ENCODE results near the gene TMEM163.
"Not testable (repeated sequence)": the region's sequence is repeated elsewhere in the genome, so short reads cannot be mapped to it uniquely, and the experiment has no call there.

The TMEM163 gene

DNA sequence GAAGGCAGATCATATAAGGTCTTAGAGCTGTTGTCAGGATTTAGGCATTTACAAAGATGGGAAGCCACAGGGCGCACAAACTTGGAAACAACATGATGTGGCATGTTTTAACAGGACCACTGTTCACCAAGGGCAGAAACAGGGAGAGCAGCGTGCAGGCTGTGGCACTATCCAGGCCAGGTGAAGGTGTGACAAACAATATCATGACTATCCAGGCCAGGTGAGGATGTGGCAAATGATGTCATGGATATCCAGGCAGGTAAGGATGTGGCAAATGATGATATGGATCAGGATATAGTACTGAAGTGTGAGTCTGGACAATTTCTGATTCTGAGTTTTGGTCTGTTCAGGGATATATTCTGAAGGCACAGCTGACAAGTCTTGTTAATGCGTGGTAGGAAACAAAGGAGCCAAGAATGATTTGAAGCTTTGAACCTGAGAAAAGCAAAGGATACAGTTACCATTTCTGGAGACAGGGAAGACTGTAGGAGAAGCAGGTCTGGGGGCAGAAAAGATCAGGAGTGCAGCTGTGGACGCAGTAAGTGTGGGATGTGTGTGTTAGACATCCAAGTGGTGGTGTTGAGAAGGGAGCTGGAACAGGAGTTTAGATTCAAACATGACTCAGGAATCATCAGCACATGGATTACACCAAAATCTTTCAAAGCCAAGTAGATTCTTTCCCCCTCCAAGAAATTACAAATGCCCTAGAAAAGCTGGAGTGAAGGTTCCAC is 205.9 kb downstream of the TMEM163 start:
- DNase-seq: no peak

DNA sequence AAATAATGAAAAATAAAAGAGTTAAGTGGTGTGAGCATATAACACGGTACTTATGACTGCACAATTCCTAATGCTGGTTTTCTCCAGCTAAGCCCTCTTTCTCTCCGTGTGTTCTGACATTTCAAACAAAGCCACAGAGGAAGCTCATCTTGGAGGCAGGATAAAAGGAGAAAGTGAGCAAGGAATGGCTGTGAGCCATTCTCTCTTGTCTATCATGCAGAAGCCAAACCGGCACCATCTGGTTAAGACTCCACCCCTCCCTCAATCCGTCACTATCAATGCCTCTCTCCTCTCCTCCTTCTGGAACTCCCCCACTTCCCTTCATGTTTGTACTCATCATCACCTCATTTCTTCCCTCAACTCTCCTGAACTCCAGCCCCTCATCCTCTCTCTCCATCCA is 210.4 kb downstream of the TMEM163 start:
- no peak for DNase-seq

DNA sequence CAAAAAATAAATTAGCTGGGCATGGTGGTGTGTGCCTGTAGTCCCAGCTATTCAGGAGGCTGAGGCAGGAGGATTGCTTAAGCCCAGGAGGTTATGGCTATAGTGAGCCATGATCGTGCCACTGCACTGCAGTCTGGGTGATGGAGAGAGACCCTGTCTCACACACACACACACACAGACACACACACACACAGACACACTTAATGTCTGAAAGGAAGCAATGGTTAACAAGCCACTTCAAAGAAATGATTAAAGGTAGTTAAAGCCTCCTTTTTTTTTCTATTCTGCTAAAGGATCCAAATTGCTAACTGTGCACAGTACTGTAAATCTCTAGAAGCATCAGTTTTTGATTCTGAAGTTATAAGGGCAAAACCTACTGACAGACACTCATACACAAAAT is 211.1 kb downstream of the TMEM163 start:
- no peak for DNase-seq

DNA sequence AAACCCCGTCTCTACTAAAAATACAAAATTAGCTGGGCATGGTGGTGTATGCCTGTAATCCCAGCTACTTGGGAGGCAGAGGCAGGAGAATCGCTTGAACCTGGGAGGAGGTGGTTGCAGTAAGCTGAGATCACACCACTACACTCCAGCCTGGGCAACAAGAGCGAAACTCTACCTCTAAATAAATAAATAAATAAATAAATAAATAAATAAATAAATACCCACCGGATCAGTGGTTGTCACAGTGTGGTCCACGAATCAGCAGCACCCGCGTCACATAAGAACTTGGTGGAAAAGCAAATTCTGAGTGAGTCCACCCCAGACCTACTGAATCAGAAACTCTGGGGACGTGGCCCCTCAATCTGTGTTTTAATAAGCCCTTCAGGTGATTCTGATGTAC is 211.6 kb downstream of the TMEM163 start:
- not testable (repeated sequence) for DNase-seq

DNA sequence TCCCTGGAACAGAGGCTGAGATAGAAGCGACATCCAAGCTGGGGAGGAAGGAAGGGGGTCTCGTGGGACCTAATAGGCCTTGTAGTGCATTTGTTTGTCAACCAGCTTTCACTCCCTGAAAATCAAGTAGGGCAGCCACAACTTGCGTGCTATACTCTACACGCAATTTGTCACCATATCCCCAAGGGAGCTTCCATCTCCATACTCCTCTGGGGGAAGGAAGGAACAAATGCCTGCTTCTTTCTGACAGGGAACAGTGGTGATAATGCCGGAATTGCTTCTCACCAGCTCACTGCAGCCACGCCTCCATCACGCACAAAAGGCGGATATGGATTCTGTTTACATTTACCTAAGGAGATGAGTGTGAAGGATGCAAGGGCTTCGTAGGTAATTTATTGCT is 213.4 kb downstream of the TMEM163 start:
- no peak for DNase-seq

DNA sequence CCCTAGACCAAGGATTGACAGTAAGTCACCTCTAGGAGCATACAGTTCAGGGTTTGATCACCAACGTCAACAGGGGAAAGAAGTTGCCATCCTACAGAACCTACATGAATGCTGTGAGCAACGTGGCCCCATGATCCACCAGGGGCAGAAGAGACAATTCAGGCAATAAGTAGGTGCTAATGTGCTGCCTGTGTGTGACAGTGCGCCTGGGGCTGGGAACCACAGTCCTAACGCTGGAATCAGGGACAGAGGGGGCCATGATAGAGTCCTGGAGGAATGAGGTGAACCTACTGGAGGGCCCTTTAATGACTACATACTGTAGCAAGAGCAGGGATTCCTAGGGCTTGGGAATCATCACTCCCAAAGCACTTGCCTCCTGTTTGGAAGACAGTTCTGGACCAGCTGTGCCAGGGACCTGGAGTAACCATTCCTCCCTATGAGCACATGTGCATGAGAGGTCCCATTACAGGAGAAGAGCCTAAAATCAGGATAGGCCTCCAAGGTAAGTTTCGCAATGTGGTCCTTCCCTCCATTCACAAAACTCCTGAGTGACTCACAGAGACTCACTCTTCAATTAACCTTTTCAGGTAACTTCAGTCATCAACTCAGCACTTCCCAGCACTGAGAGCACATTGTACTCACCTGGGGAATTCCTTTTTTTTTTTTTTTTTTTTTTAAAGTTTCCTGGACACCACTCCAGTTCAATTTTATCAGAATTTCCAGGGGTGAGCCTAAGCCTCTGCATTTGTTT is 214.0 kb downstream of the TMEM163 start:
- no peak for DNase-seq

DNA sequence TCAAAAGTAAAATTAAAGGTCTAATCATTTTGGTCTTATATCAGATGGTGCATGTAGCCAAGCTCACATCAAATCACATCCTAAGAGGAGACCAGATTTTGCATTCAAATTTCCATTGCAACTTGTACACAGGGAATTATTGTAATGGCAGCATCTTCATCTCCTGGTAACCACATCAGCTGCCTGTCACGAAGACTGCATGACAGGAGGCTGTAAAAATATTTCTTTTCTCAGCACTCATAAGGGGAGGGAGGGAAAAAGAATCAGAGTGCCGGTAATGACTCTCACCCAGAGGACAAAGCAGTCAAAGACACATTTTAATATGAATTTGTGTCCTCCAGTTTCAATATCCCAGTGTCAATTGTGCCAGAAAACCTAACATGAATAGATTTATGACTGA is 216.7 kb downstream of the TMEM163 start:
- no peak for DNase-seq

DNA sequence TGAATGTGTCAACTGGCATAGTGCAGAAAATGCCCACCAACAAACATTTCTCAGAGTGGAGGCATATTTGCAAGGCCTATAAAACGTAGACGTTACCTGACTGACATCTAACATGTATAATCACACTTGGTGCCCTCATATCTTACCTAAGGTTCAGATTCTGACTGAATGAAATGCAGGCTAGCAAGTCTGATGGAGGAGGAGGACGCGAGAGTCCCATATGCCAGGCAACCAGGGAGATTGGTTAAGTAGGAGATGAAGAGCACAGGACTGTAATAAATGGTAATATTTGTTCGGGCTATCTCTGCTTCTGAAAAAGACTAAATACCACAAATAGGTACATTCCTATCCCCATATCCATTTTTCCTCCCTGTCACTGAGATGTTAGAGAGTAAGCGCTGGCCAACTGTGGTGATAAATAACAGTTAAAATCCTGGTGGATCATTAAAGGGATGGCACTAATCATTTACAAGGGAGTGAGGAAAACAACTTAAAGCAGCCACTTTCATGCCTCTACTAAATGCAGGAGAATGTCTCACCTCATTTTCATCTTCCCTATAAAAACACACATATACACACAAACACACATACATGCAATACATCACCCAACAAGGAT is 217.2 kb downstream of the TMEM163 start:
- DNase-seq: no peak

DNA sequence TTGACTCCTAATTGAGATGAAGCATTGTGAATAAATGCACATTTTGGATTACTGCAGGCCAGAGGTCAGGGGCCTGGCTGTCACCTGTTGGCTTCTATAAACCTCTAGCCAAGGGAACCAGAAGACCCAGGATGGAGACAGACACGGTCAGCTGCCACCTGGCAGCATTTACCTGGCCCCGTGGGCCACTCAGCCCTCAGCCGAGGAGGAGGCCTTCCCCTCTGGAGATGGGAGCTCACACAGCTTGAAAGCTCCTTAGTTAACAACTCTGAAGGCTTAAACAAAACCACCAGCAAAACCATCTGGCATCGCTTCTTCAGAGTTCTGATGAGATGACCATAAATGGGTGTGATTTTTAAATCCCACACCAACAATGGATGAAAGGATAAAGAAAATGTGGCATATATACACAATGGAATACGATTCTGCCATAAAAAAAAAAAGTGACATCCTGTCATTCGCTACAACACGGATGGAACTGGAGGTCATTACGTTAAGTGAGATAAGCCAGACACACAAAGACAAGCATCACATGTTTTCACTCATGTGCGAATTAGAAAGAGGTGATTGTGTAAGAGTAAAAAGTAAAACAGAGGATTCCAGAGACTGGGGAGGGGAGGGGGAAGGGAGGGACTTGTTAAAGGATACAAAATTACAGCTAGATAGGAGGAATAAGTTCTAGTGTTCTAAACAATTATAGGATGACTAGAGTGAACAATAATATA is 218.4 kb downstream of the TMEM163 start:
- DNase-seq: no peak

DNA sequence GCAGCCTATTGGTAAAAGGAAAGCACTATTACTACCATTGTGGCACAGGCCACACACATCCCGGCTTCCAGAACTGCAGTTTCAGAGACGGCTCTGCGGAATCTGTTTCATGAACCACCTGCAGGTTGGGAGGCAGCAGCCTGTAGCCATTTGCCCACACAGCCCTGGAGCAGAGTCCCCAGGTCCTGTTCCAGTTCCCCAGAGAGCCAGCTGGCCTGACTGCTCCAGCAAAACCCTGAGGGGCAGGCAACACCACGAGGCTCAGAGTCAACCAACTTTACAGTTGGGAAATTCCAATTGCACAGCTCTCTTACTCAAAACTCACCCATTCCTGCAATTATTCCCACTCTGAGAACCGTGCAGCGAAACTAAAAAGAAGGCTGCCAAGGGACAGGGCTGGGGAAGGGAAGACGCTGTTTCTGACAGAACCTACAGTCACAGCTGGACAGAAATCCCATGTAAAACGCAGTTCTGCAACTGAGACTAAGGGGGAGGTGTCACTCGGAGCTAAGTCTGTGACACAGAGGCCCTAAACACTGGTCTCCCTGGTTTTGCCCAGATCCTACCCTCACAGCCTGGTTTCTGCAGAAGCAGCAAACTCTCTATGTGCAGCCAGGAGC is 219.4 kb downstream of the TMEM163 start:
- DNase-seq: no peak

DNA sequence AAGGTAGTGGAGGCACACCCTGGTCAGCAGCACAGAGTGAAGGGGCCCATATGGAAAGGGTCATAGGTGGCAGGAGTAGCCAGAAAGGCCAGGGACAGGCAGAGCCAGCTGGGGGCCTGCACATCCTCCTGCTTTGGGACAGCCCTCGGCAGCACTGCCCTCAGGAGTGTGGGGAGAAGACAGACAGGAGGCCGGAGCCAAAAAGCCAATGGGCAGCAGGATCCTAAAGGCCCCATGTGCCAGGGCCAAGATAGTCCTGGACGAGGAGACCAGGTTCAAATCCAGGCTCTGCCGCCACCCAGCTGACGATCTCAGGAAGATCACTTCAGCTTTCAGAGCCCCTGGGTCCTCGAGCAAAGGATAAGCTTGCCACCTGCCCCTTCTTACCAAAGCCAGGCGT is 220.1 kb downstream of the TMEM163 start:
- DNase-seq: no peak

DNA sequence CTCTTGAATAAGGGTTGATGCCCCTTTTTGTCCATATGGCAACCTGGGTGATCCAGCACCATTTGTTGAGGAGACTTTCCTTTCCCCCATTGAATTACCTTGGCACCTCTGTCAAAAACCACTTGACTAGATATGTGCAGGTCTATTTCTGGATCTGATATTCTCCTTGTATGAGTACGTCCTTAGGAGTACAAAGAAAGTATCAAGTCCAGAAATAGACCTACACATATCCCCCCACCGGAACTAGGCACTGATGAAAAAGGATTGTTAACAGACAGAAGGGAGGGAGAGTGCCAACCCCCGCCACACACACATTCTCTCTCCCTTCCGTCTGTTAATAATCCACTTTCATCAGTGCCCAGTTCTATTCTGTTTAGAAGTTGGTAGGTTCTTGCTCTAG is 225.0 kb downstream of the TMEM163 start:
- no peak for DNase-seq

DNA sequence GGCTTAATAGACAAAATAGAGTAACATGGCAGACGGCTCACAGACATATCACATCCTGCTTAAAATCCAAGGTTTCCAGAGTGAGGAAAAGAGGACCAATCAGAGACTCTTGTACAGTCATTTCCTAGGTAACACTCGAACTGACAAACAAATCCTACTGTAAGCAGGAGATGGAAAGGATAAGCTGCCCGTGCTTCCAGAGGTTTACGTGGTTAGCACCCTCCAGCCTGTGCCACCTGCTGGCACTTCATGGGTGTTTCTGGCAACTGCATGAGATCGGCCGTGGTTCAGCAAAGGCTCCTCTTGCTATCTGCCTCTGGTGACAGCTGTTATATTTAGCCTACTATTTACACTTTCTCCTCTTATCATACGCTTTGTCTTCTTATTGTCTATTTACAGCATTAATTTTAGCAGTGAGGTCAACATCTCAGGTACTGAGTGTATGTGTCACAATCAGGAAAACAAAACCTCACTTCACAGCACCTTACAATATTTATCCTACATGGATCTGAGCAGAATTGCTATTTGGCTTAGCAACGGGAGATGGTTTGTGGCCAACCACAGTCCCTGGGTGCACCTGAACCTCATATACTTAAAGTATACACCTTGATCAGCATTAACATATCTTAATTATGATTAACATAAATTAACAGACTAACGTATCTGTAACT is 226.9 kb downstream of the TMEM163 start:
- peak in 1 of 2 experiments; percentile 19 for DNase-seq

DNA sequence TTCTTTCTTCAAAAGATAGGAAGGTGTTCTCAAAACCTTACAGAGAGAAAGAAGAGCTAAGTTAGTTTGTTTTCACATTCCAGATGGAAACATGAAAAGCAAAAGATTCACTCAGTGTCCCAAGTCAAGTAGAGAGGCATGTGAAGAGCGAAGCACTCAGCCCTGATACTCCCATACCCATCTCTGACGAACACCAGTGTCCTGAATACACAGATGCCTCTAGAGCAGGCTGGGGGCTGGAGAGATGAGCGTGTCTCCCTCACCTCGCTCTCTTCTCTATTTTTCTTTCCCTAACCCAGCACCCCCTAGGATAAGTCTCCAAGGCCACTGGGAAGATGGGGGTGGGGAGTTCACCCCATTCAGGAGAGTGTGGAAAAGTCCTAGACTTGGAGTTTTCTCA is 227.8 kb downstream of the TMEM163 start:
- DNase-seq: no peak

DNA sequence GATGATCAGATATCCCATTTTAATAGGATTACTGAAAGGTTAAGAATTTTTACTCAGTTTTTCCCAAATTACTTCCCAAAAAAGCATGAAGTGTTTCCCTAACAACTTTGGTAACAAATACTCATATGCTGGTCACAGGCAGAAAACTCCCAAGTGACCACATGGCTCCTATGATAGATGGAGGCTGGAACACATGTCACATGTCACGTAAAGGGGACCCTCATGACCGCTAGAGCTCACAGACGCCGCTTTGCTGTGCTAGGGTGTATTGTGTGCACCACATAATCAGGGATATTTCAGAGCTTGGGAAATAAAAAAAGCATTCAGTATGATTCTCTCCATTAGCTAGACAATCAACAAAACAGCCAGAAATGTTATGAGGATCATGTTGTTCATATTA is 228.2 kb downstream of the TMEM163 start:
- DNase-seq: no peak

DNA sequence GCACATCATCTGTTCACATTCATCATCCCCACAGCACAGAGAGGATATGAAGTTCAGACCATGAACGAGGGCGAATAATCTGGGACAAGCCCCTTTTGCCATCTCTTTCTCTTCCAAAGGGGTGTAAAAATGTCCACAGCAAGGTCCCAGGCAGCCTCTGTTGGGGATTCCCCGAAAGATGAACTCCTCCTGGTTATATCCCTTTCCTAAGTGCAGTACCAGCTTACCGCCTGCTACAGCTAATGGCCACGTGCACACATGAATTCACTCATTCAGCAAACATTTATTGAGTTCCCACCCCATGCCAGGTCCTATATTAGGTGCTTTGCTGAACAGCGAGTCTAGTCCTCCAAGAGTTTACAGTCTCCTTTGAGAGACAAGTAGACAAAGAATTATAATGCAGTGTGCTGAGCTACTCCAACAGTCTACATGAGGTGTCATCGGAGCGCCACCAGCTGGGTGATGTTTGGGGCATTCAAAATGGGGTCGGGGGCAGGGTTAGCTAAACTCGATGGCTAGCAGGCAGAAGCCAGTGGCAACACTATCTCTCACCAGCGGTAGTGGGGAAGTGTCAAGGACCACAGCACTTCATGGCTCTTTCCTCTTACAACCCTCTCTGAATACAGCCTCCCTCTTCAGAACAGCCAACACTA is 228.9 kb downstream of the TMEM163 start:
- DNase-seq: no peak

DNA sequence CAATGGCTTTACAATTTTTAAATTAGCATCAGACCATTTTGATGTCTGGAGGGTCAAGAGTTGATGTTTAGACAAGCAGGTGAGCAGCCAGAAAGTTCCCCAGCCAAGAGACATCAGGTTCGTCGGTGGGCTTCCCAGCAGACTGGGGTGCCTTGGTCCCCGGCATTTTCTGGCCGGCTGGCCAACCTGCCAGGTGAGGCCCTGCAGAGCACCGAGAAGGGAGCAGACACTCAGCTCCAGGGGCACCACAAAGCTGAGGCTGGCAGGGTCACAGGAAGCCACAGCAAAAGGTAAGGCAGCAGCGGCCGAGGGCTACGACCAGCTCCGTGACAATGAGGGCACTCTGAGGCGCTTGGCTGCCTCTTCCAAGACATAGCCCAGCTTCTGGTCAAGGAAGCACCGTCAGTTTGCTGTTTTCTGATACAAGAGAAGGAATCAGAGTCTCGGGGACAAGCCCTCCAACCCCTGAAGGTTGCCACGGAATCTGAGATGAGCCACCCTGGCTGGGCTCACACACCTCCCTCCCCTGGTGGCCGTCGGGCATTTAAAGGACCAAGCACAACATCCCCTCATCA is 235.9 kb downstream of the TMEM163 start:
- no peak for DNase-seq

DNA sequence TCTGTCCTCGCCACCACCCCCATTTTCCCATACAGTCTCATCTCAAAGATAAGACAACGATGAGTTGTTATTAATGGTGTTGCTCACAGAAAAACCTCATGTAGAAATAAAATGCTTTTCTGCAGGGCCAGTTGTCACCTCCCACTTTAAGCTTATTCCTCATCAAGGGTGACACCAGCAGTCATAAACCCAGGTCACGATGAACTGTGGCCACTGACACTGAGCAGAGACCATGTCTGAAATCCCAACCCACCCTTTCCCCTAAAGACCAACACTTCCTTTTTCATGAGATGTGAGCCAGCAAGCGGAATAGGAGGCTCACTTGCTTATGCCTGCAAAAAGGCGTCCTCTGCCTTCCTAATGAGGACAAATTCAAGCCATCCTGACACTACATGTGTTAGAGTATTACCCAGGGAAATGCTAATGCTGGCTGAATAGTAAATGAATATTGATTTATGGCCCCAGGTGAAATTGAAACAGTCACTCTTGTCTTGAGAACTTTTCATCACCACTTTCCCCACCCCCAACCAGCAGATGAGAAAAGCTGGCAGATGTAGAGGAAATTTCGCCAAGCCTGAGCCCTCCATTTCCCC is 236.6 kb downstream of the TMEM163 start:
- no peak for DNase-seq

DNA sequence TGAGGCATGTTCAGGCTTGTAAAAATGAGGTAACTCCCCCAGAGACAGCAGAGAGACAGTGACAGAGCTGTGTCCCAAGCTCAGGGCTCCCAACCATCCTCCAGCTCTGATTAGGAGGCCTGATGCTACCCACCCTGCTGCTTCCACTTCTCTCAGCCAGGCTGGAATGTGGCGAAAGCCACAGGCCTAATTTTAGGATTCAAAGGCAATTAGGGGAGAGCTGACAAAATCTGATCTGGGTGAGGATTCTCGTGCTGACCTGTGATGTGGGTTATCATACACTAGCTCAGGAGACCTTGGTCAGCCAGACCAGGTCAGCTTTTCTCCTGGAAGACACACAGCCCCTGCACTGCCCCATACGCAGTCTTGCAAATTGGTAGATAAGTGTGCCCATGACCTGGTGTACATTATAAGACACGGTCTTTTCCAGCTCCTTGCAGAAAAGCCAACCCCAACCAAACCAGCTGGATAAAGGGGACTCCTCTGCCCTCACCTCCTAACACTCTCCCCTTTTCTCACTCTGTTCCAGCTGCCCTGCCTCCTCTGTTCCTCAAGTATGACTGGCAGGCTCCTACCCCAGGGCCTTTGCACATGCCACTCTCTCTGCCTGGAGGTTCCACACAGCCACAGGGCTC is 239.0 kb downstream of the TMEM163 start:
- no peak for DNase-seq

DNA sequence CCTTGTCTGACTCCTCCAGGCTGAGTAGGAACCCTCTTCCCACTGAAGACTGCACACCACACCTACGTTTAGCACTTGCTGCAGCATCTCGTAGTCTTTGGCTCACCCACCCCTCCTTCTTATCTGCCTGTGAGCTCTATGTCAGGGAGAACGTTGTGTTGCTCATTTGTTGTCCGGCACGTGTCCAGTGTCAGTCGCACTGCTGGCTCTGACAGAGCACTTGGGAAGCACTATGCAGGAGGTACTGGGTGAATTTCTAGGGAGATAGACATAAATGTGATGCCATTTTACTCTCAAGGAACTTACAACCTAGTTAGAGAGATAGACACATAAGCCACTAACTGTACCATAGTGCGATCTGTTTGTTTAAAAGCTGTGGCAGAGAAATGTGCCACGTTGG is 241.8 kb downstream of the TMEM163 start:
- not testable (repeated sequence) for DNase-seq
